D341Med (cell line): Measurements from ENCODE around the gene DSCAM.
"Not testable (repeated sequence)": the region's sequence is repeated elsewhere in the genome, so short reads cannot be mapped to it uniquely, and the experiment has no call there.

ENCODE experiments used
- DNase-seq: peaks from one replicate; pipeline ENCODE4 v3.0.0; 2012; ENCODE audit warnings: low spot score

The DSCAM gene

DNA sequence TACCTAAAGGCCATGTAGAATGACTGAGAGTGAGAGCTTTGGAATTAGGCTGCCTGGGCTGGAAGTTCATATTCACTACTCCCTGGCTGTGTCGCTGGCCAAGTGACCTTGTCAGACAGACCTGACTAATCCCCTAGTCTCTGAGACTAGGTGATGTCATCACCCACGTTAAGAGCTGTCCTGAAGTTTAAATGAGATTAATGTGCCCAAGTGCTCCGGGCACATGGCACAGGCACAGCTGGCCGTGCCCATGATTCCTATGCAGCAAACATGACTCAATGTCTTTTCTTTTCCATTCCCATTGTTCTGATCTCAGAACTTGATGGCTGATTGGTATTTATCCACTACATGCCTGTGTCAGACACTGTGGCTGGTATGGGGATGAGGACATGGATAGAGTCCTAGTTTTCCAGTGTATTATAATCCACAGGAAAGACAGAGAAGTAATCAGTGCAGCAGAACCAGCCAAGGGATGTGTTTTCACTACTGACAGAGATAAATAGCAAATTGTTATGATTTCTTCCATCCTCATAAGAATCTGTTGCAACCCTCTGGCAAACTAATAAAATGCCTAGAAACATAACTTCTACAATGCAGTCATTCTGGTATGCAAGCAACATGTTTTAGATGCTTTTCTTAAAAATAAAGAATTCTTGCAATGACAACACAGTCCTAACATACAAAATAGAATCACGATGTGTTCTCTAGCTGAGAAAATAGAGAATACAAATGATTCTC is 798.8 kb downstream of the DSCAM start:
- no peak for DNase-seq

DNA sequence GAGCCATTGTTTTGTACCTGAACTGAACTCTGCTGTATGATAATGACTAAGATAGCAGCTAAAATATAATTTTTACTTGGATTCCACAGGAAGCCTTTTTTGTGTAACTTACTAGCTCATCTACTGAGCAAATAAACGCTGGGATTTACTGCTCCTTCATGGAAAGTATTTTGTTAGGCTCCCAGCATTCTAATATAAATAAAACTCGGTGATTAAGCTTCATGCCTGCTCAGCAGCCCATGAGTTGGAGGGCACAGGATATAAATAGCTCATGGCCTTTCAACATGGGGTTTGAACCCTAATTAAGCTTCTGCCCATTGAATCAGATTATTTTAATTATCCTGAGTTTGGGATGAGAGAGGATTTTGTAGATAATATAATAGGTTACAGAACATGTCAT is 799.7 kb downstream of the DSCAM start:
- DNase-seq: no peak

DNA sequence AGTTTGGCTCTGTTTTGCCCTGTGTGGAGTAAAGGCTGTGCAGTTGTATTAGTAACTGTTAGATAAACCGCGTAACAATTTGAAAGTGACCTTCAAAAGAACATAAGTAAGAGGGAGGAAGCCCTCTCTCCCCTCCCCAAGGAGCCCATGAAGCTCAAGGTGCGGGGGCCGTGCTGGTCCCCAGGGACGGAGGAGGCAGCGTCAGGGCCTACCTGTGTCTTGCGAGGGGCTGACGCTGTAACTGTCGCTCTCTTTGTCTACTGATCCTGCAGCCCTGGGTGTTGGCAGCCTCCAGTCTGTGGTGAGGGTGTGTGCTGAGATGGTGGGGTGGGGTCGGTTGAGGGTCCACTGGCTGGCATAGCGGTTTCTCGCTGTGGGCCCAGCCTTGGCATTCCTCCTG is 803.1 kb downstream of the DSCAM start:
- DNase-seq: no peak

GRCh38 chr21:40043423-40043822 is 803.5 kb downstream of the DSCAM start:
- DNase-seq: no peak

DNA sequence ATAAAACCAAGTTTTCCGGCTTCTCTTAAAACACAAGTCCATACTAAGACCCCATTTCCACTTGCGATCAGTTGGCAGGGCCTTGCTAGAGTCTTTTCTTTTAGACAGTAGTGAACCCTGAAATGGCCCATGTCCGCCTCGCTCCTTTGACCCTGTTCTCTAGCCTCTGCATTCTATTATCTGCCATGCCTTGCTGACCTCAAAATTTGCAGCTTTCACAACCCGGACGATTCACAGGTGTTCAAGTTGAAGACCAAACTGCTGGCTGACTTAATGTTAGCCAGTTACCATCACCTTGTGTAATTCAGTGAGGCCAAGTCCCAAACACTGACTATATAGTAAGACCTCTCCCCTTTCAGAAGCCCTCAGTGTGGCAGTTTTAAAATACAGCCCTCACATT is 805.5 kb downstream of the DSCAM start:
- DNase-seq: no peak

- DNase-seq: not testable (repeated sequence)
Measured at GRCh38 chr21:40033156-40033782, 813.7 kb downstream of the DSCAM start.

- DNase-seq: no peak
Measured at GRCh38 chr21:40029888-40030287, 817.1 kb downstream of the DSCAM start.

- DNase-seq: not testable (repeated sequence)
Measured at GRCh38 chr21:40028393-40028792, 818.6 kb downstream of the DSCAM start.

DNA sequence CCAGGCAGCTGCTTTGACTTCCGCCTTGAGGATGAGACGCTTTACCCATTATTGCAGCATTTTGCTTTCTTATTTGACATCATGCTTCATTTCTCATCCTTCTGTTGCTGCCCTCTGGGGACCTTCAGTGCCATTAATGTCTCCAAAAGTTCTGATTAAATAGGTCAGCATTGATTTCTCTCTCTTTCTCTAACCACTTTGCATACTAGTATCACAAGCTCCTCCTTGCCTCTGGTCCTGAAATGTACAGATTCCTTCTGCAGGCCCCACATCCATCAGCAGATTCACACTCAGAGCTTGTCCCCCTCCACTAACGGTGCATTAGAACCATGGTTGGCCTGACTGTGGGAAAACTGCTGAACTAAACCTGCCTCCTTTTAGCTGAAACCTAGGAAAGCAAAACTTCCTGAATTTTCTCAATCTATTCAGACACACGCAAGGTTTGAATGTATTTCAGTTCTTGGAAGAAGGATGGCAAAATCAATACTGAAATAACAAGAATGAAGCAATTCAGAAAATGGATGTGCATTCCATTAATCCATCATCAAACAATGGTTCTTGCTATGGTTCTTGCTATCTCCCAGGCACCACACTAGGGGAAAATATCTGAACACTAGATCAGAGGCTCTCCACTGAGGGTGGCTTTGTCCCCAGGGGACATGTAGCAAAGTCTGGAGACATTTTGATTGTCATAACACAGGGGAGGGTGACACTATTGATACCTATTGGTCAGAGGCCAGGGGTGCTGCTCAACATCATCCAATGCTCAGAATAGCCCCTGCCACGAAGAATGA is 825.2 kb downstream of the DSCAM start:
- DNase-seq: no peak

GRCh38 chr21:40020651-40021050 is 826.3 kb downstream of the DSCAM start:
- DNase-seq: no peak

- no peak for DNase-seq
Measured at GRCh38 chr21:40018871-40019475, 828.0 kb downstream of the DSCAM start.

- DNase-seq: no peak
Measured at GRCh38 chr21:40016667-40017066, 830.3 kb downstream of the DSCAM start.

DNA sequence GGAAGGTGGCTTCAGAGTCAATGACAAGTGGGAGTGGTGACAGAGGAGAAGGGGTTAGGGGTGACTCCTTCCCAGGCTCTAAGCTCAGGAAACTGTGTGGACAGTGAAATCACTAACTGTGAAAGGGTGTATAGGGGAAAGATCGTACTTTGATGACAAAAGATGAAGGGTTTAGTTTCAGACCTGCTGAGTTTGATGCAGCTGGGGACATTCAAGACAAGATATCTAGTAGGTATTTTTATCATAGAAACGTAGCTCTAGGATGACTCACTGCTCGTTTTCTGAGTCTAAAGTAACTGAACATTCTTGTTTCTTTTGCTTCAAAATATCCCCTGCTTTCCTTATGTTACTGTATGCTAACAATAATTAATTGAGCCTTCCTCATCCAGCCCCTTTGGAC is 830.7 kb downstream of the DSCAM start:
- DNase-seq: no peak

DNA sequence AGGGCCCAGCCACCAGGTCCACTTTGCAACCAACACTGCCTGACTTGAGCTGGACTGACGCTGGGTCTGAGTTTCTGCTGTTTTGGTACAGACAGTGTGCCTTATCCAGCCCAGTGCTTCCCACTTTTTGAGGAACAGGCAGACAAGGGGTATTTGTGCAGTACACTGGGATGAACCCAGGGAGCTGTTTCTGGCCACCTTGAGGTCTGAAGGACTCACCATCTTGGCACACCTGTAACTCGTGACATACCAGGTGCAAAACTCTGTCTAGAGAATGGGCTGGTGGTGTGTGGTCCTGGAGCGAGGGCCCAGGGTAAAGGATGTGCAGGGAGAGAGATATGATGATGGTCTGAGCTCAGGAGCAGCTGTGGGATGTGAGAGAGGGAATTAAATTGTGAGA is 831.1 kb downstream of the DSCAM start:
- DNase-seq: no peak

GRCh38 chr21:40014394-40014793 is 832.6 kb downstream of the DSCAM start:
- DNase-seq: no peak

DNA sequence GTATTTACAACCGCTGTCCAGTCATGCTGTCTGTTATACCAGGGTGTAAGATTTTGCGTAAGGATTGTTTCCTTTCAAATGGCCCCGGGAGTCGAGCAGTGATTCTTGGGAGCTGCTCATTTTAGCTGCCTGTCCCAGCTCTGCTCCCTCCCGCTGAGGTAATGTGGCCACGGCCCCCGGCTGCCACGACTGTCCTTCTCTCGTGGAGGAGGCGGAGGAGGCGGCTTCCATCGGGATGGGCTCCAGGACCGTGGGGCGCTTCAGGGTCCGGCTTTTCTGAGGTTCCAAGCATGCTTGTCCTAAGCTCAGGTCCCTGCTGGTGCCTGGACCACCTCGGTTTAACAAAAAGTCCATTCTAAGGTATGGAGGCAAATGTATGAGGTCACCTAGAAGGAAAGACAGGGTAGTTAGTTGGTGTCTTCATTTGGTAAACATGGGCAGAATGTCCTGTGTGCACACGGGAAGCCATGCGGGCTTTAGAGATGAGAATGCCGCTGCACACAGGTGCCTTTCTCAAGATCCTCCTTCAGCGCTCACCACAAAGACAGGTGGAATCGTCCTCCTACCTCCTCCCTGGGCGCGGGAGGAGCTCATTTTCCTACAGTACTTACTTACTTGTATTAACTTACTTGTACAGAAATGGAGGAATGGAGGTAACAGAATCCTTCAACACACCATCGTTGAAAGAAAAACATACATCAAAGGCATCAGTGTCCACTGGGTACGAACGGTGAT is 833.8 kb downstream of the DSCAM start:
- DNase-seq: no peak

GRCh38 chr21:40011371-40011770 is 835.6 kb downstream of the DSCAM start:
- DNase-seq: no peak

- DNase-seq: no peak
Measured at GRCh38 chr21:40002978-40003377, 844.0 kb downstream of the DSCAM start.

- DNase-seq: no peak
Measured at GRCh38 chr21:39984286-39984991, 862.5 kb downstream of the DSCAM start.

GRCh38 chr21:39980241-39980820 is 866.6 kb downstream of the DSCAM start:
- no peak for DNase-seq

- DNase-seq: no peak
Measured at GRCh38 chr21:39979321-39979720, 867.6 kb downstream of the DSCAM start.
